IMR-90 (cell line): ENCODE results near the gene KCTD11. TPM values are rescaled to one million over a fixed set of nuclear protein-coding genes. Genes with fewer than 3 reads are reported as not detected.

Experiments used
- ATAC-seq: fragments of 200-7000 bp; cut with Tn5 transposase; 2 replicates; pipeline ENCODE4 v1.9.1; 2020; ENCODE audit warnings: low read depth, mild to moderate bottlenecking, moderate library complexity
- BruUV-seq: library from RNA; stranded (reverse); fragments of 400-500 nt; replicated peaks from 2 replicates; lab custom pipeline; 2021; lab: Mats Ljungman, UMichigan
- CTCF ChIA-PET: fragments of 300-600 bp; formaldehyde crosslinking; extraction: SDS; loops from one replicate; lab custom pipeline; 2021; ENCODE audit warnings: antibody characterized with exemption; lab: Yijun Ruan, JAX
- POLR2A ChIA-PET: fragments of 300-600 bp; sonication (Branson Sonifier 250); formaldehyde crosslinking; loops from one replicate; lab custom pipeline; 2022; ENCODE audit warnings: antibody characterized with exemption; ENCODE audit not compliant: unreplicated experiment; lab: Charles Lee
- DNase-seq: peaks from one replicate; pipeline ENCODE4 v3.0.0; 2013
- H2AFZ ChIP-seq: replicated peaks from 2 replicates; pipeline ENCODE3; 2013; ENCODE audit warnings: low read length, mild to moderate bottlenecking; ENCODE audit not compliant: poor library complexity
- H2AK5ac ChIP-seq: 2 replicates; pipeline ENCODE4 v1.6.1; 2013; ENCODE audit warnings: low read depth, low read length, inconsistent platforms
- H2AK9ac ChIP-seq: replicated peaks from 2 replicates; pipeline ENCODE3; 2013; ENCODE audit warnings: mild to moderate bottlenecking, low read depth, low read length, moderate library complexity; ENCODE audit not compliant: poor library complexity
- H2BK120ac ChIP-seq: 2 replicates; pipeline ENCODE4 v1.6.1; 2013; ENCODE audit warnings: low read depth, low read length, inconsistent platforms
- H2BK15ac ChIP-seq: 3 replicates; pipeline ENCODE4 v1.6.1; 2013; ENCODE audit warnings: low read depth, low read length, inconsistent platforms
- H2BK20ac ChIP-seq: 2 replicates; pipeline ENCODE4 v1.6.1; 2013; ENCODE audit warnings: low read depth, mild to moderate bottlenecking, inconsistent platforms, low read length, moderate library complexity
- H2BK5ac ChIP-seq: 2 replicates; pipeline ENCODE4 v1.6.1; 2013; ENCODE audit warnings: mild to moderate bottlenecking, low read depth, low read length, inconsistent platforms; ENCODE audit not compliant: poor library complexity, severe bottlenecking
- H3K14ac ChIP-seq: replicated peaks from 2 replicates; pipeline ENCODE4 v1.6.1; 2013; ENCODE audit warnings: low read depth, low read length, inconsistent platforms
- H3K18ac ChIP-seq: 2 replicates; pipeline ENCODE4 v1.6.1; 2013; ENCODE audit warnings: low read depth, low read length, control low read depth
- H3K23ac ChIP-seq: 2 replicates; pipeline ENCODE4 v1.6.1; 2013; ENCODE audit warnings: low read depth, low read length, inconsistent platforms
- H3K27ac ChIP-seq: 2 replicates; pipeline ENCODE4 v1.5.1; 2013; ENCODE audit warnings: mild to moderate bottlenecking, control low read depth, low read length; ENCODE audit not compliant: insufficient read depth
- H3K27me3 ChIP-seq: 2 replicates; pipeline ENCODE4 v1.6.1; 2013; ENCODE audit warnings: low read length; ENCODE audit not compliant: control insufficient read depth, insufficient read depth
- H3K36me3 ChIP-seq: 2 replicates; pipeline ENCODE4 v1.6.1; 2013; ENCODE audit warnings: low read length, mixed read lengths; ENCODE audit not compliant: control insufficient read depth, insufficient read depth
- H3K4ac ChIP-seq: 2 replicates; pipeline ENCODE4 v1.6.1; 2013; ENCODE audit warnings: low read depth, low read length, inconsistent platforms
- H3K4me1 ChIP-seq: 2 replicates; pipeline ENCODE4 v1.6.1; 2013; ENCODE audit warnings: low read length, mixed read lengths; ENCODE audit not compliant: control insufficient read depth, insufficient read depth
- H3K4me2 ChIP-seq: 2 replicates; pipeline ENCODE4 v1.6.1; 2013; ENCODE audit warnings: low read depth, mild to moderate bottlenecking, control low read depth, low read length, moderate library complexity
- H3K4me3 ChIP-seq: 2 replicates; pipeline ENCODE4 v1.5.1; 2013; ENCODE audit warnings: low read depth, mild to moderate bottlenecking, control low read depth, low read length, moderate library complexity; ENCODE audit not compliant: insufficient read depth
- H3K56ac ChIP-seq: 2 replicates; pipeline ENCODE4 v1.6.1; 2013; ENCODE audit warnings: low read length, inconsistent platforms; ENCODE audit not compliant: insufficient read depth; ENCODE audit errors: extremely low read depth
- H3K79me1 ChIP-seq, 2 experiments: 2 replicates each; pipeline ENCODE4 v1.6.1; 2013; ENCODE audit warnings: low read length in 2 of 2, inconsistent platforms in 1 of 2, low read depth in 1 of 2
- H3K9ac ChIP-seq: 2 replicates; pipeline ENCODE4 v1.6.1; 2013; ENCODE audit warnings: low read depth, low read length, control low read depth
- H3K9me1 ChIP-seq: 2 replicates; pipeline ENCODE4 v1.6.1; 2013; ENCODE audit warnings: low read length, inconsistent platforms; ENCODE audit not compliant: insufficient read depth
- H3K9me3 ChIP-seq: 2 replicates; pipeline ENCODE4 v1.6.1; 2013; ENCODE audit warnings: low read length; ENCODE audit not compliant: control insufficient read depth, insufficient read depth
- H4K20me1 ChIP-seq: 2 replicates; pipeline ENCODE4 v1.6.1; 2013; ENCODE audit warnings: low read length, inconsistent platforms; ENCODE audit not compliant: insufficient read depth
- H4K5ac ChIP-seq: 2 replicates; pipeline ENCODE4 v1.6.1; 2013; ENCODE audit warnings: mild to moderate bottlenecking, low read depth, low read length, control low read depth
- H4K8ac ChIP-seq, 2 experiments: 2 replicates each; pipeline ENCODE4 v1.6.1; 2013; ENCODE audit warnings: low read depth in 2 of 2, low read length in 2 of 2, control low read depth in 1 of 2, inconsistent platforms in 1 of 2
- H4K91ac ChIP-seq: 2 replicates; pipeline ENCODE4 v1.6.1; 2013; ENCODE audit warnings: low read depth, low read length, inconsistent platforms; ENCODE audit not compliant: insufficient read depth
- BHLHE40 ChIP-seq: fragments of 150-350 bp; IDR thresholded peaks from 2 replicates; pipeline ENCODE4 v1.6.1; 2016; ENCODE audit warnings: mild to moderate bottlenecking, low read depth, low read length
- CEBPB ChIP-seq: IDR thresholded peaks from 2 replicates; pipeline ENCODE4 v1.6.1; 2012; ENCODE audit warnings: low read depth, low read length, improper control_type of control experiment
- CHD1 ChIP-seq: IDR thresholded peaks from 2 replicates; pipeline ENCODE4 v1.6.1; 2012; ENCODE audit warnings: low read depth, low read length, improper control_type of control experiment
- CTCF ChIP-seq: conservative IDR thresholded peaks from 2 replicates; pipeline ENCODE4 v1.5.1; 2012; ENCODE audit warnings: mild to moderate bottlenecking, low read depth, low read length, improper control_type of control experiment
- ELK1 ChIP-seq: fragments of 150-350 bp; IDR thresholded peaks from 2 replicates; pipeline ENCODE4 v1.6.1; 2016; ENCODE audit warnings: low read depth, mild to moderate bottlenecking, low read length, moderate library complexity, borderline replicate concordance
- FOS ChIP-seq: fragments of 150-350 bp; IDR thresholded peaks from 2 replicates; pipeline ENCODE4 v1.6.1; 2016; ENCODE audit warnings: low read depth, low read length
- MAFK ChIP-seq: IDR thresholded peaks from 2 replicates; pipeline ENCODE4 v1.6.1; 2012; ENCODE audit warnings: low read depth, low read length, improper control_type of control experiment
- MAZ ChIP-seq: IDR thresholded peaks from 2 replicates; pipeline ENCODE4 v1.6.1; 2012; ENCODE audit warnings: low read depth, mild to moderate bottlenecking, low read length, improper control_type of control experiment, moderate library complexity, borderline replicate concordance
- MXI1 ChIP-seq: IDR thresholded peaks from 2 replicates; pipeline ENCODE4 v1.6.1; 2012; ENCODE audit warnings: low read depth, mild to moderate bottlenecking, low read length, moderate library complexity, borderline replicate concordance
- NFE2L2 ChIP-seq: fragments of 150-350 bp; IDR thresholded peaks from 2 replicates; pipeline ENCODE4 v1.6.1; 2016; ENCODE audit warnings: low read depth, mild to moderate bottlenecking, low read length
- POLR2A ChIP-seq: IDR thresholded peaks from 2 replicates; pipeline ENCODE4 v1.6.1; 2012; ENCODE audit warnings: mild to moderate bottlenecking, low read depth, low read length
- RAD21 ChIP-seq: IDR thresholded peaks from 2 replicates; pipeline ENCODE4 v1.6.1; 2012; ENCODE audit warnings: low read length, improper control_type of control experiment
- RCOR1 ChIP-seq: IDR thresholded peaks from 2 replicates; pipeline ENCODE4 v1.6.1; 2012; ENCODE audit warnings: mild to moderate bottlenecking, low read length, improper control_type of control experiment; ENCODE audit not compliant: insufficient replicate concordance
- RFX5 ChIP-seq: IDR thresholded peaks from 2 replicates; pipeline ENCODE4 v1.8.0; 2012; ENCODE audit warnings: low read depth, mild to moderate bottlenecking, low read length, moderate library complexity
- SMC3 ChIP-seq: fragments of 150-350 bp; IDR thresholded peaks from 2 replicates; pipeline ENCODE4 v1.6.1; 2016; ENCODE audit warnings: low read depth, mild to moderate bottlenecking, antibody characterized with exemption, low read length, moderate library complexity
- USF2 ChIP-seq: fragments of 150-350 bp; IDR thresholded peaks from 2 replicates; pipeline ENCODE4 v1.6.1; 2017; ENCODE audit warnings: mild to moderate bottlenecking, antibody characterized with exemption, low read length, low read depth
- WGBS, 2 experiments: methylation state at CpG; one replicate each; pipeline versions ENCODE4 v1.1.5 to v1.1.7; 2013; ENCODE audit warnings: missing lambda C conversion rate in 2 of 2; ENCODE audit not compliant: insufficient read length in 1 of 2; ENCODE audit errors: extremely low coverage in 2 of 2; 5-methylcytosine and 5-hydroxymethylcytosine counted together
- dilution Hi-C: fragments of 300-500 bp; cut with HindIII; formaldehyde crosslinking; loops from one replicate; pipeline ENCODE4 v1.14.3; 2018; ENCODE audit warnings: low sequenced_read_pairs; ENCODE audit not compliant: unreplicated experiment
- in situ Hi-C: fragments of 300-500 bp; cut with MboI; formaldehyde crosslinking; loops from 3 replicates; pipeline ENCODE4 v1.14.3; 2019; ENCODE audit warnings: low sequenced_read_pairs, inconsistent platforms, mixed read lengths
- intact Hi-C: fragments of 100-400 bp; cut with micrococcal nuclease; formaldehyde crosslinking; loops from 2 replicates; pipeline ENCODE4 v1.10.0; 2022
- polyA plus RNA-seq, 3 experiments: library from polyadenylated mRNA; depleted of rRNA; stranded (reverse); fragments of >200 nt; gene quantifications; 2 replicates each; pipeline ENCODE4 v1.2.3, GENCODE V29; 2012; ENCODE audit warnings: low replicate concordance in 1 of 3
- total RNA-seq: library from RNA; depleted of rRNA; stranded (reverse); fragments of >200 nt; gene quantifications from 2 replicates; pipeline ENCODE4 v1.2.3, GENCODE V29; 2012

KCTD11 gene
- total and polyA plus RNA-seq, 2 of the 4 experiments (the other 2 are of a cell fraction) = 10.8 to 16.4 TPM

- Histone ChIP-seq H2BK120ac (no peak overlapping the region), H3K27ac (no peak overlapping the region), H2BK15ac (no peak overlapping the region), H2AK9ac (no peak overlapping the region), H3K9me1 (no peaks in the 10 kb centered on the region), H3K36me3 (no peaks in the 10 kb centered on the region), H4K8ac (no peak overlapping the region), H4K91ac (no peak overlapping the region), H3K4me1 (no peaks in the 10 kb centered on the region), H2BK20ac (no peak overlapping the region), H3K9ac (no peak overlapping the region), H3K4me3 (no peak overlapping the region), H3K18ac (no peak overlapping the region), H4K5ac (no peak overlapping the region), H3K9me3 (no peaks in the 10 kb centered on the region), H2AFZ (peak overlapping the region; percentile 13), H3K4me2 (no peak overlapping the region), H3K56ac (no peak overlapping the region), H3K79me1 (no peaks in the 10 kb centered on the region), H3K14ac (no peak overlapping the region), H3K4ac (no peak overlapping the region), H3K27me3 (peaks cover 2% of the 10 kb centered on the region; the same call in 1 of the 2 replicates), H2BK5ac (no peak overlapping the region), H4K20me1 (no peaks in the 10 kb centered on the region), H2AK5ac (no peak overlapping the region), H3K23ac (no peak overlapping the region)
- ATAC-seq = no peak
- no TSS peak for BruUV-seq
- CTCF ChIA-PET = interaction anchor here (0.6 kb wide), 1 partner anchor 224 kb away, joined by 3 read pairs; no protein-coding TSS in a partner anchor
- intact Hi-C loops = no loop called here
- no peak for DNase-seq
- dilution Hi-C loops = no loop called here
- TF ChIP-seq NFE2L2 = no peak
- no peak for TF ChIP-seq POLR2A
- no peak for TF ChIP-seq SMC3
- no peak for TF ChIP-seq CEBPB
- TF ChIP-seq USF2 = no peak
- TF ChIP-seq FOS = no peak
- no peak for TF ChIP-seq RCOR1
- TF ChIP-seq CHD1 = no peak
- TF ChIP-seq RAD21 = no peak
- no peak for TF ChIP-seq MAFK
- no peak for TF ChIP-seq BHLHE40
- TF ChIP-seq MAZ = no peak
- no peak for TF ChIP-seq RFX5
- TF ChIP-seq MXI1 = no peak
- no peak for TF ChIP-seq ELK1
- TF ChIP-seq CTCF = no peak
- POLR2A ChIA-PET = no interaction called here
- in situ Hi-C loops = no loop called here
- WGBS, 2 experiments = 64% methylated on average over 3 of the region's 3 CpGs; no CpG with 5 or more reads in 1 of the 2 experiments
Observed at GRCh38 chr17:7361906-7362305, 9.9 kb downstream of the KCTD11 start.
